ENCODE data around the gene F2RL1. TPM values are rescaled to one million over a fixed set of nuclear protein-coding genes. Genes with fewer than 3 reads are reported as not detected.

F2RL1 gene
- polyA plus RNA-seq, 3 donors: 27.8 to 45.2 (median 37.7) TPM

Other genes with a start within 250 kb of the F2RL1 start
- 1 to 10 TPM in 1 of 3 donors, under 1 TPM in 2; 0.77 to 1.4 (median 0.88) TPM for gene F2RL2, start 195.6 kb upstream of the F2RL1 start, polyA plus RNA-seq (ENCODE audit: insufficient read length in 3 of 3)
- 10 to 100 TPM; 46.5 to 61.8 (median 57.6) TPM for gene F2R, start 102.9 kb upstream of the F2RL1 start, polyA plus RNA-seq (ENCODE audit: insufficient read length in 3 of 3)
- under 1 TPM in 2 of 3 donors, not detected in 1; 0.14 to 0.17 TPM for gene S100Z, start 31.0 kb downstream of the F2RL1 start, polyA plus RNA-seq (ENCODE audit: insufficient read length in 3 of 3)
- gene CRHBP, start 134.0 kb downstream of the F2RL1 start, polyA plus RNA-seq (ENCODE audit: insufficient read length in 3 of 3): 10 to 100 TPM; 20.7 to 27.1 (median 25.5) TPM
- gene AGGF1, start 211.4 kb downstream of the F2RL1 start, polyA plus RNA-seq (ENCODE audit: insufficient read length in 3 of 3): 10 to 100 TPM; 28.3 to 31.7 (median 31.3) TPM

Measured in renal pelvis (tissue), 3 donors.